LNCaP clone FGC (cell line): ENCODE measurements around the gene CDH11.

Source experiments
- DNase-seq: peaks from one replicate; pipeline ENCODE4 v3.0.0-alpha.2; 2011; ENCODE audit warnings: low read depth
- H3K4me3 ChIP-seq: 2 replicates; pipeline ENCODE4 v1.5.1; 2011; ENCODE audit warnings: mild to moderate bottlenecking, low read depth, low read length, control low read depth
- CTCF ChIP-seq: IDR thresholded peaks from 2 replicates; pipeline ENCODE4 v1.5.1; 2012; ENCODE audit warnings: mild to moderate bottlenecking; ENCODE audit not compliant: control insufficient read depth, insufficient read depth; ENCODE audit errors: extremely low read depth

The CDH11 gene

GRCh38 chr16:64969221-64969620, 152.6 kb downstream of the CDH11 start:
- DNase-seq: no peak
- H3K4me3 ChIP-seq: no peak overlapping the region
- TF ChIP-seq CTCF: no peak

GRCh38 chr16:64968539-64968938, 153.3 kb downstream of the CDH11 start:
- TF ChIP-seq CTCF: no peak
- no peak overlapping the region for H3K4me3 ChIP-seq
- DNase-seq: no peak

- TF ChIP-seq CTCF: no peak
- H3K4me3 ChIP-seq: no peak overlapping the region
- DNase-seq: no peak
Measured at GRCh38 chr16:64964126-64964540, 157.7 kb downstream of the CDH11 start.

GRCh38 chr16:64962786-64963185, 159.1 kb downstream of the CDH11 start:
- H3K4me3 ChIP-seq: no peak overlapping the region
- TF ChIP-seq CTCF: no peak
- no peak for DNase-seq

GRCh38 chr16:64957246-64957645, 164.6 kb downstream of the CDH11 start:
- TF ChIP-seq CTCF: no peak
- H3K4me3 ChIP-seq: no peak overlapping the region
- DNase-seq: no peak

GRCh38 chr16:64952177-64952576, 169.7 kb downstream of the CDH11 start:
- no peak overlapping the region for H3K4me3 ChIP-seq
- no peak for TF ChIP-seq CTCF
- DNase-seq: no peak

GRCh38 chr16:64951193-64951592, 170.7 kb downstream of the CDH11 start:
- DNase-seq: no peak
- no peak overlapping the region for H3K4me3 ChIP-seq
- no peak for TF ChIP-seq CTCF
